Limb (tissue), 2 donors: ENCODE data around the gene TMEM171.

Experiments
- DNase-seq, 2 donors: peaks; one replicate each; pipeline ENCODE4 v3.0.0-alpha.2; 2016; ENCODE audit errors: extremely low spot score in 2 of 2

The TMEM171 gene

DNA sequence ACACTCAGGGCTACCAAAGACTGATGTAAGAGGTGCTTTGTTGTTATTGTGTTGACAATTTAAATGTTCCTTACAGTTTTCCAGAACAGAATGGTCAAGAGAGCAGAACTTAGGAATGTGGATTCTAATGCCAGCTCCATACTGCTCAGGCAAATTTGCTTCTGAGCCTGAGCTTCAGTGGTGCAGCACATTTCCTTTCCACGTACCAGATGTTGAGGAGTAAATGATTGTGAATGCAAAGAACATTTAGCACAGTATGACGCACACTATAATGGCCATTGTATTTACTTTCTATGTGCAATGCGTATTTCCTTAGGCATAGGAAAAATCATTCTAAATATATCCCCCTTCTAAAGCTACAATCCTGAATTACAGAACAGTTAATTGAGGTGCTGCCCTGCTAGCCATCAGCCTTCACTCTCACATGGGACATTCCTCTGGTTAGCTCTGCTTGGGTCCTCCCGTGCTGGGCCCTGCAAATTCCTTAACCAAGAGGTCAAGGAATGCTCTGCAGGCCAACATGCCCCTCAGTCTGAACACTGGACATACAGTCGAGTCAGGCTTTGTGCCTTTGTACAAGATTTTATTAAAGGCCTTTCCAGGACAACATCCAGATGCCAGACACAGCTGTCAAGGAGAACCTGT is 31.5 kb downstream of the TMEM171 start:
- no peak for DNase-seq

DNA sequence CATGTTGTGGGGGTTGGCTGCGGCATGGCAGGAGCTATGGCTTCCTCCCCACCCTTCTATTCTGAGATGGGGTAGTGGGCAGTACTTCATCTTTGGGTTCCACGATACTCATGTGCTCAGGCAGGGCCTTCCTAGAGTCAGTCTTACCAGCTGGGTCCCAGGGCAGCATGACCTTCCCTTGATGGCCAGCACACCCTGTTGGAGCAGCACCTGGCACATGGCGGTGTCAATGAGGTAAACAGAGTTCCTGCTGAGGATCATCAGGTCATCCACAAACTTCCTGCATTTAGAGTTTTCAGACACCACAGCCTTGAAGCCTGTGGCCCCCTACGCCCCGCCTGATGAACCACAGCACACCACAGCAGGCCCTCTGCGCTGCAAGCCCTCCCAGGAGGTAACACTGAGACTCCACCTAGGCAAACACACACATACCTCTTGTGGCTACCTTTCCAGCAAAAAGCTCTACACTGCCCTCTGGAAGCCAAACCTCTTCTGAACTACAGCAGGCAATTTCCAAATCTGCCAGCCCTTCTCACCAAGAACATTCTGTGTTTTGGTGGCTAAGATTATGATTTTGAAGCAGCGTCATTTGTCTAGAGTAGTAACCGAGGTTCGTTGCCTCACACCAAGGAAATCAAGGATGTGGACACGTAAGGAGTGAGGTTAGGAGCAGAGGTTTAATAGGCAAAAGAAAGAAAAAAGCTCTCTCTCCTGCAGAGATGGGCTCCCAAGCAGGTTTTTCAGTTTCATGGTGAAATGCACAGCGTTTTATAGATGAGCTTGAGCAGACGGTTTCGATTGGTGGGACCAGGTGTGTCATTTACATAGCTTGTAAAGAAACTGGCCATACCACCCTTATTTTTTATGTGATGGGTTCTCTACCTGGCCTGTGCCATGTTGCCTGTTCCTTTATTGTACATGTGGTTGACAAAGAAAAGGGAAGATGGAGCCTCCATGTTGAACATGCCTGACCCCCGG is 32.3 kb downstream of the TMEM171 start:
- DNase-seq = no peak

DNA sequence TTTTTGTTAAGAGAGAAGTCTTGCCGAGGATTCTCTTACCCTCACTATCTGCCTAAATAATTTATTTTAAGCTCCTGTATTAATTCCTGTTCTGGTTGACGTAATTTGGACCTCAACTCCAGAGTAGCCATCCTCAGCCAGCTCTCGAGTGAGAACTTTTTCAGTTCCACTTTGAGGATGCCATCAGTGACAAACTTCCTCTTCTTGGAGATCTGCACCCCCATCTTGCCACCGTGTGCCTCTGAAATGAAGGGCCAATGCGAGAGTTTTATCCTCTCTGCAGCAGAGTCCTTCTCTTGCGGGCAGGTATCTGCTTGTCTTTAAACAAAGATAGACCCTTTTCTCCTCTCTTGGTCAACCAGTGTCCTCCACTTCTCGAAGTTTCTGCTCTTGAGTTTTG is 33.1 kb downstream of the TMEM171 start:
- DNase-seq = no peak

GRCh38 chr5:73154208-73155006 is 34.0 kb downstream of the TMEM171 start:
- no peak for DNase-seq

- DNase-seq = peak in 1 of 2 donors; percentile 46
These were observed 35.2 kb downstream of the TMEM171 start for GRCh38 chr5:73155271-73156222.

DNA sequence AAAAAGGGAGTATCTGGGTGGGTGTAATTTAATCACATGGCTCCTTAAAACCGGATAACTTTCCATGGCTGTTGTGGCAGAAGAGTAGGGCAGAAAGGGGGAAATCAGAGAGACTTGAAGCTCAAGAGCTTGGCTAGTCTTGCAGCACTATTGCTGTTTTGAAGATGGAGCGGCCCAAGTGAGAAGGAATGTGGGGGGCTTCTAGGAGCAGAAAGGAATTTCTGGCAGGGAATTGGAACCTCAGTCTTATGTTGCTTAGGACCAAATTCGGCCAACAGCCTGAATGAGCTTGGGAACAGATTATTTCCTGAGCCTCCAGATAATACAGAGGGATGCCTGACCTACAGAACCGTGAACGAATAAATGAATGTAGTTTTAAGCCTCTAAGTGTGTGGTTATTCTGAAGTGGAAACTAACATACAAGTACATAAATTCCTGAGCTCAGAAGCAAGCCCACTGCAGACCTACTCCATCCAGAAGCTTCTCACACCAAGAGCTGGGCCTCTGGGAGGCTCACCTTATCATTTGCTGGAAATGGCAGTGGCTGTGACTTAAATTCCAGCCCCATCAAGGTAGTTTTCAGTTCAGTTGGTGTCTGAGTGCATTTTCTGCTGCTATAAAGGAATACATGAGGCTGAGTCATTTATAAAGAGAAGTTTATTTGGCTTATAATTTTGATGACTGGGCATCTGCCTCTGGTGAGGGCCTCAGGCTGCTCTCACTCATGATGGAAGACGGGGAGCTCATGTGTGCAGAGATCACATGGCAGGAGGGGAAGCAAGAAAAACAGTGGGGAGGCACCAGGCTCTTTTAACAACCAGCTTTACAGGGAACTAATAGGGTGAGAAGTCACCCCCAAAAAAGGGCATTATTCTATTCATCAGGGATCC is 37.3 kb downstream of the TMEM171 start:
- no peak for DNase-seq

DNA sequence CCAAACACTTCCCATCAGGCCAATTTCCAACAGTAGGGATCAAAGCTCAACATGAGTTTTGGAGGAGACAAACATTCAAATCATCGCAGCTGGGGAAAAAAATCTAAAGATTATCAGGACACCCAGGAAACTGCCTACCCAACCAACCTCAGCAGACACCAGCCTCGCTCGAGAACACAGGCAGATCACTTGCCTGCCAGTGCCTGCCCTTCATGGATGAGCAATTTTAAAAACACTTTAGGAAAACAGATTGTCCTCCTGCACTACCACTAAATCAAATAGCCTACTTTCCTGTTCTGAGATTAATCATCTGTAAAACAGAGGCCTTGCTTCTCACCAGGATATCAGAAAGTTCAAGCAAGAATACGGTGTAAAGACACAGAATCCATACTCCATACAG is 37.9 kb downstream of the TMEM171 start:
- DNase-seq = no peak

DNA sequence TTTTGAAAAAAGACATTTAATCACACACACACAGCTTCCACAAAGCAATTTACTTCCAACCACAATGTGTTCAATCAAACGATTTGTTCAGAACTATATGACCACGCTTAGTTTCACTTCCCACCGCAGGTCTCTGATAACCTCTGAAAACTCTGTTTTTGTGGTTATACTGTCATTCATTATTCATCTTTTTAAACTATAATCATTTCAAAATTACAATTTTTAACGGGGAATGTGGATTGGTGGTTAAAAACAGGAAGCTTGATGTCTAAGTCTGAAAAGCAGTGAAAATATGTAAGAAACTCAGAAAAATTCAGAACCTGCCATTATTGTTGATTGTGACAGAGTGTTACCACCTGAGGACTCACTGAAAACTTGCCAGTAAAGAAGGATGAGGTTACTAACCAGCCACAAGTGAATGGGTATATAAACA is 39.9 kb downstream of the TMEM171 start:
- DNase-seq = no peak

DNA sequence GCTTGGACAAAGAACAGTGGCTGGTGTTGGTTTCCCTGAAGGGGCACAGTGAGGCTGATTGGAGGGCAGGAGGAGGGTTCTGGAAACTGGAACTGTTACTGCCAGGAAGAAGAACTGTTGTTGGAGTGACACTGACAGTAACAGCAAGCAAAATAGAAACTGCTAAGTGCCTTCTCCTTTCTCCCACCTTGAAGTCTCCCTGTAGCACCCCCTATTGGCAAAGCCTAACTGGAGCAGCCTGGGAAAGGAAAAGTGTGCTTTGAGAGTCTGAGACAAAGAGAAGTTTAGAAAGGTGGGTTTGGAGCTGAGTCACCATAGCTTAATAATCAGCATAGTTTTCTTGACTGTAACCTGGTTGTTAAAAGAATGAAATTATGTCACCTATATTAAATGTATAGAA is 50.1 kb downstream of the TMEM171 start:
- DNase-seq = no peak

DNA sequence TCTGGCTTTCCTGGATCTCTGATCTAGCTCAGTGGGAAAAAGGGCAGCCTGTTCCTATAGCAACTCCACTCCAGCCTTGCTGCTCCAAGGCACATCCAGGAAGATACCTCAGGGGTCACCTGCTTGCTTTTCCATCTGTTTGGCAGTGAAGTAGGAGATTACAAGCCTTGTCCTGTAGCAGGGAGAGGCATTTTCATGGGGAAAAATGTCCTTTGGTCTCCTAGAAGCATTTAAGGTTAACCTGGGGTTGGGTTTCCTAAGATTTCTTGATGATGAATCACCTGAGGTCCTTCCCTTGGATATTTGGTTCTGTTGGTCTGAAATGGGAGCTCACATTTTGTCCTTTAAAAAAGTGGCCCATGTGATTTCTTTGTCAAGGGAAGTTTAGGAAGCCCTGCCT is 51.1 kb downstream of the TMEM171 start:
- no peak for DNase-seq

DNA sequence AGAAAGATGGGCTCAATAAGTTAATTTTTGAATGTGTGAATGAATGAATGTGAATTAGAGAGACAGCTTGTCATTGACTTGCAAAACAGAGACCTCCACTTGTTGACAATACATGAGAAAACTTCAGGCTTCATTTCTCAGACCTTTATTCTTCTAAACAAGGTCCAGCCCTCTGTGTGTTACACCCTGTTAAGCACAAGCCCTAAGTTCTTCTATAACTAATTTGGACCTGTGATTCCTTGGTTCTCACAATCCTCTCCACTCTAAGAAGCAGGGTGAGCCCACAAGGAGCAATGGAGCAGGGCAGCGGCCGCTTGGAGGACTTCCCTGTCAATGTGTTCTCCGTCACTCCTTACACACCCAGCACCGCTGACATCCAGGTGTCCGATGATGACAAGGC is 52.6 kb downstream of the TMEM171 start, which contains the start of gene TMEM174:
Gene TMEM174 (plus strand): TSS at position 243 of the 400 bp plus-strand sequence. CDS start 51 bp downstream, at position 294.
- no peak for DNase-seq

DNA sequence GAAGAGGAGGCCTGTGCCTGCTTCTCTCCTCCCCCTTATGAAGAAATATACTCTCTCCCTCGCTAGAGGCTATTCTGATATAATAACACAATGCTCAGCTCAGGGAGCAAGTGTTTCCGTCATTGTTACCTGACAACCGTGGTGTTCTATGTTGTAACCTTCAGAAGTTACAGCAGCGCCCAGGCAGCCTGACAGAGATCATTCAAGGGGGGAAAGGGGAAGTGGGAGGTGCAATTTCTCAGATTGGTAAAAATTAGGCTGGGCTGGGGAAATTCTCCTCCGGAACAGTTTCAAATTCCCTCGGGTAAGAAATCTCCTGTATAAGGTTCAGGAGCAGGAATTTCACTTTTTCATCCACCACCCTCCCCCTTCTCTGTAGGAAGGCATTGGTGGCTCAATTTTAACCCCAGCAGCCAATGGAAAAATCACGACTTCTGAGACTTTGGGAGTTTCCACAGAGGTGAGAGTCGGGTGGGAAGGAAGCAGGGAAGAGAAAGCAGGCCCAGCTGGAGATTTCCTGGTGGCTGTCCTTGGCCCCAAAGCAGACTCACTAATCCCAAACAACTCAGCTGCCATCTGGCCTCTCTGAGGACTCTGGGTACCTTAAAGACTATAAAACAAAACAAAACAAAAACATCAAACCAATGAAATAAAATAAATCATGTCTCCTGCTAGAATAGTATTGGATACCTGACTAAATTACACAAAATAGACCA is 53.9 kb downstream of the TMEM171 start:
- no peak for DNase-seq

- no peak for DNase-seq
These were observed 55.9 kb downstream of the TMEM171 start for GRCh38 chr5:73176250-73176649.

DNA sequence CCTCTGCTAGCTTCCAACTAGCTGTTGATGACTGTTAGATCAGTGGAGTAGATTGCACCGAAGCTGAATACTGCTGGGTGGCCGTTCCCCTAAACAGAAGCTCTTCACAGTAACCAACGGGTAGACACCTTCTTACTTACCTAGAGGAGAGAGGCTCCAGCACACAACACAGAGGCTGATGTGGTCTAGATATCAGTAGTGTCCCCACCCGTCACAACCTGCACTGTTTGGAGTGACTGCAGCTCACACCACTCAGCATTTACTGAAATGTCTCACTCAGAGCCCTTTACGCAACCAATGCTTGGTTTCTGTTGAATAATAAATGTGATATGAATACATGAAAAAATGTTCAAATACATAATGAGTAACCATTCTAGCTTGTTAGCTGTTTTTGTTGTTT is 57.9 kb downstream of the TMEM171 start:
- no peak for DNase-seq

DNA sequence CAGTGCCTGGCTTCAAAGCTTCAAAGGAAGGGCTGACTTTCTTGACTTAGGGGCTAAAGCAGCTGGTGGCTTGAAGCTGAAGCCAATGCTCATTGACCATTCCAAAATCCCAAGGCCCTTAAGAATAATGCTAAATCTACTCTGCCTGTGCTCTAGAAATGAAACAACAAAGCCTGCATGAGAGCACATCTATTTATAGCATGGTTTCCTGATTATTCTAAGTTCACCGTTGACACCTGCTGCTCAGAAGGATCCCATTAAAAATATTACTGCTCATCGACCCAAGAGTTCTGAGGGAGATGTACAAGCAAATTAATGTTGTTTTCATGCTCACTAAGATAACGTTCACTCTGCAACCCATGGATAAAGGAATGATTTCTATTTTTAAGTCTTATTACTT is 59.4 kb downstream of the TMEM171 start:
- no peak for DNase-seq

DNA sequence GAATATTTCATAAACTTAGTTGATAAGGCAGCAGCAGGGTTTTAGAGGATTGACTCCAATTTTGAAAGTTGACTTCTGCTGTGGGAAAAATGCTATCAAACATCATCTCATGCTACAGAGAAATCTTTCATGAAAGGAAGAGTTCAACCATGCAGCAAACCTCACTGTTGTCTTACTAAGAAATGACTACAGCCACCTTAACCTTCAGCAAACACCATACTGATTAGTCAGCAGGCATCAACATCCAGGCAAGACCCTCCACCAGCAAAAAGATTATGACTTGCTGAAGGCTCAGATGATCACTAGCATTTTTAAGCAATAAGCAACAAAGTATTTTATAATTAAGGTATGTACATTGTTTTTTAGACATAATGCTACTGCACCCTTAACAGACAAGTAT is 60.2 kb downstream of the TMEM171 start:
- no peak for DNase-seq
